CD4-positive, alpha-beta T cell treated with Interleukin-1 beta for 1 hour (primary cell): Measurements from ENCODE around the gene DUS1L.
A peak's percentile ranks its signal among the peaks of the same experiment; 100 is the strongest.

Experiments
- DNase-seq, 2 donors: peaks; one replicate each; pipeline ENCODE4 v3.0.0-alpha.2; 2020 to 2022

The DUS1L gene

DNA sequence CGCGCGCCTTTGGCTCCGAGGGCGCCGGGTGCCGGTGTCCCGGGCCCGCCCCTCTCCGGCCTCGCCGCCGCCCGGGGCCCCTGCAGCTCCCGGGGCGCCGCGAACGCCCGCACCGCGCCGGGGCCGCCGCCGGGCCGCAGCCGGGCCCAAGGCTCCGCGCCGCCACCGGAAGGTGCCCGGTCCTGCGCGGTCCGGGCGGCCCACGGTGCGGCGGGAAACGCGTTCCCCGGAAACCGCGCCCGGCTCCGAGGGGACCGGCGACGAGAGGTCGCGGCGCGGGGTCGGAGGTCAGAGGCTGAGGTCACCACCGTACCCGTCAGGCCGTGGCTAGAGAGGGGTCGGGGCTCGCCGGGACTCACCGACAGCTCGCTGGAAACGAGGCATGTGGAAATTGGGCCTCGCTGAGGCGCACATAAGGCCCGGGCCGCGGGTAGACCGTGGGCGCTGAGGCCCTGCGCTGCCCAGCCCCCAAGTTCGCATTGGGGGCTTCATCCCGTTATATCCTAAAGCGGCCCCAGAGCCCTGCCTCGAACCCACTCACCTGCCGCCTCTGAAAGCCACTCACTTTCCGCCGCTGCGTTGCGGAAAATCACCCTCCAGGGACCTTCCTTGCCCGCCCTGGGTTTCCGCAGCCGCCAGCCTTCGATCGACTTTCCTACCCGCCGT, at the start of gene DUS1L:
Gene DUS1L, minus strand, starts transcription at position 167 of the 666 bp plus-strand sequence. CDS start 745 bp downstream, outside the sequence.
- DNase-seq, result peak; percentile 68 to 79

- DNase-seq, result no peak
Observed at GRCh38 chr17:82114872-82115271, 49.3 kb upstream of the DUS1L start.

DNA sequence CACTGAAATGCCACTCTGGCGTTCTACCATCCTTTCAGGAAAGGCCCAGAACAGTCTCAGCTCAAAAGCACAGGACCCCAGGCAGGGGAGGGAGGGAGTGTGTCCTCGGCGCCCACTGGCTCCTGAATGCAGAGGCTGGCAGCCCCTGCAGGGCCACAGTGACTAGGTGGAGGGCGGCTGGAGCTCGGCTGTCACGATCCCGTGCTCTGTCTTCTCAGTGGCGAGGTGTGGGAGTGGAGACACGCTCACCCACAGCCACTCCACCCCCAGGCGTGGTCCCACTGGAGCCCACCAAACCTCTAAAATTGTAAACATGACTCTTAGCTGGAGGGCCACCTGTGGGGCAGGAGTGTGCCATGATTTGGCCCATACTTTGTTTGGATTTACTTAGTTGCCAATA, 48.8 kb upstream of the DUS1L start:
- DNase-seq, result no peak

- DNase-seq, result no peak
Observed at GRCh38 chr17:82113941-82114340, 48.3 kb upstream of the DUS1L start.

- no peak for DNase-seq
Observed at GRCh38 chr17:82113422-82113821, 47.8 kb upstream of the DUS1L start.

DNA sequence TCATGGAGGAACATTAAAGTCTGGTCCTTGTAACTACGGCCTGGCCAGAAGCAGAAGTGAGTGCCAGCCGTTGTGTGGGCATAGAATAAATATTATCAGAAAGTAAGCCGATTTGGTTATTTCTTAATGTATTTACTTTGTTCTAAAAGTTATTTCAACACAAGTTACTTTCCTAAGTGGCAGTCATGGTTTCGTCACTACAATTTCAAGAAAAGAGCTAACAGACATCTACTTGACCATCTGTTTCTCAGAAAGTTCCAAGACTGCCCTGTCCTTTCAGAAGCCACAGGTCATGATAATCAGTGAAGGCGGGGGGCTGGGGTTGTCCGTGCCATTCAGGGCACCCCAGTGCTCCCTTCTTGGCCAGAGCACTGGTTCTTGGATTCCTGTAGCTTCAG, 47.3 kb upstream of the DUS1L start:
- no peak for DNase-seq

- no peak for DNase-seq
Observed at GRCh38 chr17:82112181-82112913, 46.7 kb upstream of the DUS1L start.

DNA sequence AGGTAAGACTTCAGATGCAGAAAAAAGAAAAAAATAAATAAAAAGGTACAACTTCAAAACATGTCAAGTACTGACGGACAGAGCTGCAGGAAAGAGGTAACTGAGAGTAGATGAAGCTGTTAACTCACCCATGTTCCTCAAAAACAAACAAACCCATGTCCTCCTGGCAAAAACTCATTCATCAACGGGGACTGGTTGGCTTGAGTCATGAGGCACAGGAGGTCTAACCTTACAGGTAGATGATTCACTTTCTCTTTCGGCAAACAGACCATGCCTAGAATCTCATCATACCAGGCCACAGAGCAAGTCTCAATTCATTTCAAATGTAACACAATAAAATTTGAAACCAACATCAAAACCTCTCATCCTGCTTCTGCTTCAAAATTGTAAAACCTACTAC, 44.7 kb upstream of the DUS1L start:
- DNase-seq, result no peak

DNA sequence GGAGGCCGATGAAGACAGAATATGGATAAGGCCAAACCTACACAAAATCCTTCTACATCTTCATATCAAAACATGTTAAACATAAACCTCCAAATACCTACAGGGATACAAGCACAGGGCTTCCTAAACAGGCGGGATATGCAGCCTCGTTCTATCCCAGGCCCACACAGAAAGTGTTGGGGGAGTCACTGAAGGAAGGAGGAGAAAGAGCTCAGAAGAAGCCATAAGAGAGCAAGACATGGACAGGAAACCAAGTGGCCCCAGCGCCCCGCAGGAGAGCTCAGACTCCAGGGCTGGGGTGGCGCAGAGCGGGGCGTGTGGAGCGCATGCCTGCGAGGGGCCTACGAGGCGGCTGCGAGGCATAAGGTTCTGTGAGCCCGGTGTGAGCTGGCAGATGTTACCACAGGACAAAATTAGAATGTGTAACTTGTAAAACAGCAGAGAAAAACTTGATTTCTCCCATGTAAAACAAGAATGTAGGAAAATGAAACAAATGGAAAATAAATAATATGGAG, 43.4 kb upstream of the DUS1L start:
- DNase-seq, result no peak

GRCh38 chr17:82108496-82108945, 42.9 kb upstream of the DUS1L start:
- DNase-seq, result no peak

GRCh38 chr17:82108038-82108437, 42.4 kb upstream of the DUS1L start:
- no peak for DNase-seq

- DNase-seq, result no peak
Observed at GRCh38 chr17:82107341-82107860, 41.8 kb upstream of the DUS1L start.

GRCh38 chr17:82106688-82107305, 41.2 kb upstream of the DUS1L start:
- DNase-seq, result no peak

DNA sequence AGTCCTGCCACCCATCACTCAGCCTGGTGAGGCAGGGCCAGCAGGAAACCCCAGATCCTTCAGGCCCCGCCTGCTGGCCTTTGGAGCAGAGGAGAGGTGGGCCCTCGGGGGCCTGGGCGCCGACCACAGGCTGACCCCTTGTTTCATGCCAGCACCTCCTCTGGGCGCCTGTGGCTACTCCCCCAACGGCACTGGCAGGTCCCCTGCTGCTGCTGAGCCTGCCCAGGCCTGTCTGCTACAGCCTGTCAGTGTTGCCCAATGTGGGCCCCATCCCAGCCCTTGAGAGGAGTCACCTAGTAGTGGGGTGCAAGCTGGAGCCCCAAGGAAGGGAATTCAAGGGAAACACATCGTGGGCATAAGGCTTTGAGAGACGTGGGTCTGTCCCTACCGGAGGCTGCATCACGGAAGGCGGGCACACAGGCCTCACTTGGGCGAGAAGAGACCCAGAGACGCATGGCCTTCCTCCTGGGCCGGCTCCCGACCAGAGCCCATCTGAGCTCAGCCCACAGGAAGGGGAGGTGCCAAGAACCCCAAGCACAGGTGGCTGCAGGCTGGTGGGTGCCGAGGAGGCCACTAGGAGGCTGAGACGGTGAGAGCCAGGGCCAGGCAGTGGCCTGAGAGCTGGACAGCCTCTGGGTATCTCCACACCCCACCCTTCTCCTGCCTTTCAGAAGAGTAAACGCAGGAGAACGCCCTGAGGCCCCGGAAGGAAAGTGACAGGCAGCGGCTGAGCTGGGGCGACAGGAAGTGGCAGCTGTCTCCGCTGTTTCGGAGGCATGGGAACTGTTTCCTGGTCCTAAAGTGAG, 40.5 kb upstream of the DUS1L start:
- peak; percentile 66 to 75 for DNase-seq

- DNase-seq, result no peak
Observed at GRCh38 chr17:82105417-82105881, 39.8 kb upstream of the DUS1L start.

DNA sequence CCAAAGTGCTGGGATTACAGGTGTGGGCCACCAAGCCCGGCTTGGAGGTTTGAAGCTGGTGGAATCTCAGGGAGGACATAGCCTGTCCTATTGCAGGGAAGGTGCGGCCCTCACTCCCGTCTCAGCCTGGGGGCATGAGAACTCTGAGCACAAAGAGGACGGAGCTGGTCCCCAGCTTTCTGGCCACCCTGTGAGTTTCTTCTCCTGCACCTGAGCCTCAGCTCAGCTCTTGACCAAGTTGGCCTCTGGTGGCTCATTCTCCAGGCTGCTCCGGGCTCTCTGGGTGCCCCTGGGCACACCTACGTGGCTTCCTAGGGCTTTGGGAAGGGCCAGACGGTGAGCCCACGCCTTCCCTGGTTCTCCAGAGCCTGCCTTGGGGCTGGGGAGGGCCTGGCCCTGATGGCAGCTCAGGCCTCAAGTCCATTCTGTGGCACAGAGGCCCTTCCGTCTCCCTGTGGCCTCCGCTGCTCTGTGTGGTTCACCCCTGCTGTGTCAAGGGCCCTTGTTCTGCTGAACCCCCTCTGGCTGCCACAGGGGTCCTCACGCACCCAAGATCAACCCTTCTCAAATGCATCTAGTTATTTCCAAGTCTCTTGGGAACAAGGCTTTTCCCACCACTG, 39.3 kb upstream of the DUS1L start:
- no peak for DNase-seq

DNA sequence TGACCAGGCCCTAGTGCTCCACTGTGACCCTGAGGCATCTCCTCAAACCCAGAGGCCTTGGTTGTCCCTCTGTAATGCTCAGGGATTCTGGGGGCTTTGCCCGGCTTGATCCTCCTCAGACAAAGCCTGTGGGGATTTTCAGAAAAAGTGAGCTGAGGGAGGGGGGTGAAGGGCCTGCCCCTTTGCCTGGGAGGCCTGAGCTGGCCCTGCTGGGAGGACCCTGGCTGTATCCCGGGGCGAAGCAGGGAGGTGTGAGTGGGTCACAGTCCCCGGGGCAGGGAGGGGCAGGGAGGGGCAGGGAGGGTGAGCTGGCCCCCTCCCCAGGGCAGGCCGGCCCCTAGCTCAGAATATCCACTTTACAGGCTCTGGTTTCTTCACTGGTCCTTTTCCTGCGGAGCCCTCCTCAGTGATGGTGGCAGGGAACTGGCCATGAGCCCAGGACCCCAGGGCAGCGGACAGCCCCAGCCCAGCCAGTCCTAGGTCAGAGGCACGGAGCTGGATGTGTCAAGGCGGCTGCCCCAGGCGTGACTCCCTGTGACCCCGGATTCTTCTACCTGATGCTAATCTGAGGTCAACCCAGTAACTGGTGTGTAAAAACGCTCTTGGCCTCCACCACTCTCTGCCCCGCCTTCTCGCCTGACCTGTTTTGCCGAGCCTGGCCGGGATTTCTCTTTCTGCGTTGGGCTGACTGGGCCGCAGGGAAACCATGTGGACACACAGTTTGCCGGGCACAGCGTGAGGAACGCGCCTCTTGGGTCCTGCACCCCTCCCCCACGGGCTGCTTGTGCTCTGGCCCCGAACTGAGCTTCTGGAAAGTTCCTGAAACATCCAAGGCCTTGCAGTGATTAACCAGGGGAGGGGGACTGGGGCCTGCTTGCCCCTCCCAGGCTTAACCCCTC, 38.2 kb upstream of the DUS1L start:
- DNase-seq, result no peak

DNA sequence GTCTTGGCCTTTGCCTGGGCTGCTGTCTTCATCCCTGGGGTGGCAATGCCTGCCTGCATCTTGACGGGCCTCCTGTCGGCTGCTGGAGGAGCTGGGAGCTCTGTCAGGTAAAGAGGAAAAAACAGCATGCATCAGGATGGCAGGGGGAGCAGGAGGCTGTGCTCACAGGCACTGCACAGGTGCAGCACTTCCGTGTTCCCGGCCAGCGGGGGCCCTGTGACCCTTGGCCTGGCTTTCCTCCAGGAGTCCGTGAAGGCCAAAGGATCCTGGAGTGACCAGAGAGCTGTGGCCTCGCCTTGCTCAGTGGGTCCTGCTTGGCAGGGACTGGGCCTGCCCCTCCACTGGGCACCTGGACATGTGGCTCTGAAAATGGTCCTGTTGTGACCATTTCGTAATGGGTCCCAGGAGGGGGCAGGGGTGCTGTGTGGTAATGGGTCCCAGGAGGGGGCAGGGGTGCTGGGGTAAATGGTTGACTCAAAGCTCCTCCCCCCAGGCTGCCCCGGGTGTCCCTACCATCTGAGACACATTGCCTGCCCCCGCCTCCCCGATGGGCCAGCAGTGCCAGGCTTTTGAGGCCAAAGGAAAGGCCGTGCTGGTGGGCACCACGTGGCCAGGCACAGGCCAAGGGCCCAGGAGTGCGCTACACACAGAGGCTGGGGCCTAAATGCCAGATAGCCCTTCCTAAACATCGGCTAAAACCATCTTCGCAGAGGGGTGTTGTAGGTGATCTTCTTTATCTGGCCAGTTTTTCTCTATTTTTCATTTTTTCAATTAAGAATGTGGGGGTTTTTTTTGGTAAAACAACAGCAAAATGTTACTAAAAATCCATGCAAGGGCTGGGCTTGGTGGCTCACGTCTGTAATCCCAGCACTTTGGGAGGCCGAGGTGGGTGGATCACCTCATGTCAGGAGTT, 36.4 kb upstream of the DUS1L start:
- DNase-seq, result no peak

- DNase-seq, result no peak
Observed at GRCh38 chr17:82101301-82101715, 35.7 kb upstream of the DUS1L start.
